ENCODE results near the gene PSENEN. TPM values are rescaled to one million over a fixed set of nuclear protein-coding genes. Genes with fewer than 3 reads are reported as not detected.
A peak's percentile ranks its signal among the peaks of the same experiment; 100 is the strongest.

The PSENEN gene
- total RNA-seq, 1 donor from 2014 or later: 4.2 TPM

GRCh38 chr19:35733180-35734125 is 12.0 kb upstream of the PSENEN start:
- DNase-seq: no peak

- no peak for DNase-seq
These were observed 11.2 kb upstream of the PSENEN start for GRCh38 chr19:35734273-35734672.

GRCh38 chr19:35734889-35735288 is 10.6 kb upstream of the PSENEN start:
- no peak for DNase-seq

GRCh38 chr19:35736913-35737886 is 8.3 kb upstream of the PSENEN start:
- DNase-seq: no peak

- no peak for DNase-seq
These were observed 7.2 kb upstream of the PSENEN start for GRCh38 chr19:35738021-35738886.

GRCh38 chr19:35738887-35739229 is 6.6 kb upstream of the PSENEN start:
- DNase-seq: no peak

GRCh38 chr19:35739275-35740107 is 6.0 kb upstream of the PSENEN start:
- DNase-seq: no peak

GRCh38 chr19:35740108-35740422 is 5.4 kb upstream of the PSENEN start:
- no peak for DNase-seq

GRCh38 chr19:35740423-35741202 is 4.8 kb upstream of the PSENEN start:
- DNase-seq: peak; percentile 99

- no peak for DNase-seq
These were observed 4.3 kb upstream of the PSENEN start for GRCh38 chr19:35741203-35741515.

- no peak for DNase-seq
These were observed 3.2 kb upstream of the PSENEN start, which contains the start of gene IGFLR1 for GRCh38 chr19:35742121-35742724. IGFLR1 (minus strand) TSS chr19:35742452; CDS start chr19:35741180, 1,272 bp downstream.

- no peak for DNase-seq
These were observed 1.6 kb upstream of the PSENEN start for GRCh38 chr19:35743640-35744429.

- DNase-seq: peak; percentile 99
These were observed 772 bp upstream of the PSENEN start for GRCh38 chr19:35744430-35745327.

GRCh38 chr19:35746087-35746462 is 624 bp downstream of the PSENEN start:
- no peak for DNase-seq

- no peak for DNase-seq
These were observed 1.1 kb downstream of the PSENEN start for GRCh38 chr19:35746531-35746930.

GRCh38 chr19:35748106-35749020 is 2.9 kb downstream of the PSENEN start, which contains the start of gene LIN37:
LIN37 (plus strand) TSS chr19:35748576; CDS start chr19:35748725, 149 bp downstream.
- peak; percentile 100 for DNase-seq

GRCh38 chr19:35750167-35750566 is 4.7 kb downstream of the PSENEN start:
- DNase-seq: no peak
